H1 (cell line): ENCODE measurements around the gene HOMER3. TPM values are rescaled to one million over a fixed set of nuclear protein-coding genes. Genes with fewer than 3 reads are reported as not detected.

Experiments used
- CTCF ChIA-PET: fragments of 300-600 bp; sonication (Branson Sonifier 250); formaldehyde crosslinking; loops from one replicate; lab custom pipeline; 2021; ENCODE audit not compliant: partially characterized antibody; lab: Charles Lee
- POLR2A ChIA-PET: fragments of 300-600 bp; sonication (Branson Sonifier 250); formaldehyde crosslinking; loops from one replicate; lab custom pipeline; 2021; ENCODE audit warnings: inconsistent platforms; ENCODE audit not compliant: partially characterized antibody; lab: Charles Lee
- DNase-seq, 2 experiments: peaks; one replicate each; pipeline versions ENCODE4 v3.0.0 to v3.0.0-alpha.2; 2010 to 2022; ENCODE audit warnings: low spot score in 2 of 2, low read depth in 1 of 2, mixed read lengths in 1 of 2
- FAIRE-seq: peaks from 2 replicates; lab custom pipeline; 2011; peaks lifted over from hg19 to GRCh38; lab: Jason Lieb, UNC
- H2AFZ ChIP-seq: 2 replicates; pipeline ENCODE4 v1.8.1; 2012; ENCODE audit warnings: low read length, inconsistent platforms
- H2AK5ac ChIP-seq: 2 replicates; pipeline ENCODE4 v1.6.1; 2013; ENCODE audit warnings: low read depth, low read length
- H2BK120ac ChIP-seq: replicated peaks from 2 replicates; pipeline ENCODE3; 2013; ENCODE audit warnings: low read depth, low read length, inconsistent platforms
- H2BK12ac ChIP-seq: 2 replicates; pipeline ENCODE4 v1.6.1; 2013; ENCODE audit warnings: low read depth, low read length
- H2BK15ac ChIP-seq: 2 replicates; pipeline ENCODE4 v1.6.1; 2013; ENCODE audit warnings: low read length
- H2BK20ac ChIP-seq: 2 replicates; pipeline ENCODE4 v1.6.1; 2013; ENCODE audit warnings: low read length
- H2BK5ac ChIP-seq: 2 replicates; pipeline ENCODE4 v1.6.1; 2013; ENCODE audit warnings: low read depth, low read length
- H3K14ac ChIP-seq: 2 replicates; pipeline ENCODE4 v1.6.1; 2013; ENCODE audit warnings: inconsistent platforms; ENCODE audit not compliant: insufficient read length
- H3K18ac ChIP-seq: 2 replicates; pipeline ENCODE4 v1.6.1; 2013; ENCODE audit warnings: low read length; ENCODE audit errors: extremely low read depth
- H3K23ac ChIP-seq: 2 replicates; pipeline ENCODE4 v1.6.1; 2013; ENCODE audit warnings: inconsistent platforms; ENCODE audit not compliant: insufficient read length
- H3K23me2 ChIP-seq: 2 replicates; pipeline ENCODE4 v1.6.1; 2013; ENCODE audit warnings: low read depth, low read length
- H3K27ac ChIP-seq: 2 replicates; pipeline ENCODE4 v1.6.1; 2011; ENCODE audit warnings: low read depth, low read length, inconsistent platforms
- H3K27me3 ChIP-seq, 4 experiments: replicated peaks in 1 of 4; 1 replicate in 1 of 4; 2 replicates in 3 of 4; pipeline versions ENCODE4 v1.6.1 to v1.8.1; 2011 to 2013; ENCODE audit warnings: low read length in 3 of 4, mild to moderate bottlenecking in 3 of 4, inconsistent platforms in 2 of 4, mixed read lengths in 2 of 4, moderate library complexity in 1 of 4; ENCODE audit not compliant: control insufficient read depth in 3 of 4, insufficient read depth in 3 of 4; ENCODE audit errors: extremely low read depth in 1 of 4
- H3K36me3 ChIP-seq, 4 experiments: 2 replicates each; pipeline versions ENCODE4 v1.6.1 to v1.8.1; 2011 to 2013; ENCODE audit warnings: mild to moderate bottlenecking in 4 of 4, low read length in 3 of 4, moderate library complexity in 2 of 4, control low read depth in 1 of 4, inconsistent platforms in 1 of 4; ENCODE audit not compliant: insufficient read depth in 4 of 4, control insufficient read depth in 2 of 4
- H3K4ac ChIP-seq: replicated peaks from 2 replicates; pipeline ENCODE3; 2013; ENCODE audit warnings: low read length, low read depth, mixed read lengths, inconsistent platforms; ENCODE audit not compliant: insufficient read length
- H3K4me1 ChIP-seq, 4 experiments: replicated peaks in 1 of 4; 1 replicate in 1 of 4; 2 replicates in 3 of 4; pipeline versions ENCODE4 v1.6.1 to v1.8.1; 2011 to 2013; ENCODE audit warnings: low read length in 3 of 4, inconsistent platforms in 2 of 4, mixed read lengths in 1 of 4; ENCODE audit not compliant: insufficient read depth in 4 of 4, control insufficient read depth in 3 of 4
- H3K4me2 ChIP-seq, 2 experiments: 2 replicates each; pipeline versions ENCODE4 v1.6.1 to v1.8.1; 2011 to 2013; ENCODE audit warnings: low read depth in 2 of 2, low read length in 2 of 2, control low read depth in 1 of 2, inconsistent platforms in 1 of 2, mild to moderate bottlenecking in 1 of 2; ENCODE audit not compliant: insufficient read depth in 1 of 2
- H3K4me3 ChIP-seq, 4 experiments: fragments of 200-600, 300-600 bp in 1 of 4; sonication (generic), shearing (Covaris generic), sonication (Bioruptor Twin) in 1 of 4; 2 replicates each; pipeline versions ENCODE4 v1.5.1 to v1.8.1; 2011 to 2016; ENCODE audit warnings: low read length in 4 of 4, low read depth in 3 of 4, control low read depth in 2 of 4, inconsistent platforms in 2 of 4, mild to moderate bottlenecking in 2 of 4, mixed read lengths in 1 of 4, moderate library complexity in 1 of 4; ENCODE audit not compliant: insufficient read depth in 2 of 4; ENCODE audit errors: extremely low read depth in 1 of 4
- H3K56ac ChIP-seq: replicated peaks from 2 replicates; pipeline ENCODE3; 2013; ENCODE audit warnings: low read depth, mild to moderate bottlenecking, mixed read lengths, low read length, inconsistent platforms; ENCODE audit not compliant: insufficient read length
- H3K79me1 ChIP-seq: 2 replicates; pipeline ENCODE4 v1.6.1; 2013; ENCODE audit warnings: low read depth, low read length, control low read depth
- H3K79me2 ChIP-seq, 2 experiments: 2 replicates each; pipeline versions ENCODE4 v1.6.1 to v1.8.1; 2012 to 2013; ENCODE audit warnings: low read length in 2 of 2, mild to moderate bottlenecking in 2 of 2, inconsistent platforms in 1 of 2; ENCODE audit not compliant: insufficient read depth in 2 of 2, control insufficient read depth in 1 of 2
- H3K9ac ChIP-seq, 4 experiments: replicated peaks in 1 of 4; 1 replicate in 1 of 4; 2 replicates in 3 of 4; pipeline versions ENCODE4 v1.6.1 to v1.8.1; 2011 to 2013; ENCODE audit warnings: low read depth in 3 of 4, low read length in 3 of 4, control low read depth in 2 of 4, mild to moderate bottlenecking in 2 of 4, moderate library complexity in 2 of 4, inconsistent platforms in 1 of 4; ENCODE audit errors: extremely low read depth in 1 of 4
- H3K9me3 ChIP-seq, 2 experiments: 2 replicates each; pipeline versions ENCODE4 v1.6.1 to v1.8.1; 2012 to 2013; ENCODE audit warnings: mild to moderate bottlenecking in 2 of 2, moderate library complexity in 2 of 2, control low read depth in 1 of 2, inconsistent platforms in 1 of 2, low read depth in 1 of 2, low read length in 1 of 2, mixed read lengths in 1 of 2; ENCODE audit not compliant: insufficient read depth in 2 of 2
- H4K20me1 ChIP-seq, 2 experiments: replicated peaks in 1 of 2; 2 replicates each; pipeline versions ENCODE3 to v1.8.1; 2011 to 2013; ENCODE audit warnings: inconsistent platforms in 2 of 2, low read length in 2 of 2, mild to moderate bottlenecking in 1 of 2; ENCODE audit not compliant: insufficient read depth in 2 of 2, control insufficient read depth in 1 of 2
- H4K5ac ChIP-seq: 2 replicates; pipeline ENCODE4 v1.6.1; 2013; ENCODE audit warnings: low read length, low read depth, mixed read lengths, inconsistent platforms; ENCODE audit not compliant: insufficient read length
- H4K8ac ChIP-seq: 2 replicates; pipeline ENCODE4 v1.8.0; 2013; ENCODE audit warnings: mild to moderate bottlenecking, moderate library complexity, low read length, inconsistent platforms; ENCODE audit not compliant: insufficient read depth; ENCODE audit errors: extremely low read depth
- H4K91ac ChIP-seq: replicated peaks from 2 replicates; pipeline ENCODE3; 2013; ENCODE audit warnings: low read length, mixed read lengths, inconsistent platforms; ENCODE audit not compliant: insufficient read length
- ZNF274 ChIP-seq: IDR thresholded peaks from 2 replicates; pipeline ENCODE4 v1.7.0; 2012; ENCODE audit warnings: low read length, borderline replicate concordance; ENCODE audit errors: extremely low read depth
- WGBS, 2 experiments: shearing (Covaris generic) in 1 of 2; methylation state at CpG; one replicate each; pipeline versions ENCODE4 v1.1.6 to v1.1.7; 2013 to 2015; ENCODE audit warnings: low lambda C conversion rate in 2 of 2, mixed read lengths in 2 of 2, inconsistent platforms in 1 of 2, low coverage in 1 of 2, missing lambda C conversion rate in 1 of 2; ENCODE audit not compliant: insufficient replicate concordance in 2 of 2, insufficient coverage in 1 of 2, insufficient read length in 1 of 2; ENCODE audit errors: extremely low coverage in 1 of 2, missing lambda C conversion rate in 1 of 2; 5-methylcytosine and 5-hydroxymethylcytosine counted together
- polyA plus RNA-seq, 7 experiments: library from polyadenylated mRNA; depleted of rRNA in 3 of 7; stranded (reverse) in 5 of 7; unstranded in 2 of 7; fragments of >200 nt in 5 of 7; fragments of 200-250 nt in 2 of 7; gene quantifications; 1 replicate in 5 of 7; 2 replicates in 1 of 7; 4 replicates in 1 of 7; pipeline versions ENCODE4 v1.2.1 to v1.2.3, GENCODE V29; 2011 to 2013; ENCODE audit warnings: missing spikeins in 2 of 7, mixed read lengths in 2 of 7
- total RNA-seq: library from RNA; stranded (reverse); fragmentation: NEBNext Ultra II Directional; extraction: Animal tissue kit (Norgen Biotek cat#: 25700); gene quantifications from 2 replicates; pipeline ENCODE4 v1.2.1, GENCODE V29; 2021

HOMER3 gene
- total and polyA plus RNA-seq, 2 of the 8 experiments (the other 6 are each of a cell fraction or from before 2014, with no cell fraction given) = 28.3 to 41.6 TPM

GRCh38 chr19:18972851-18973250, 31.8 kb upstream of the HOMER3 start:
- Histone ChIP-seq H4K8ac (no peak overlapping the region), H3K9ac (no peak overlapping the region; a peak in 1 of 7 replicates), H3K79me1 (no peaks in the 10 kb centered on the region), H3K4me3 (no peak overlapping the region), H3K36me3 (no peaks in the 10 kb centered on the region), H3K27ac (no peak overlapping the region), H3K9me3 (no peaks in the 10 kb centered on the region), H3K23me2 (no peaks in the 10 kb centered on the region), H3K18ac (no peak overlapping the region), H2BK12ac (no peak overlapping the region), H2BK15ac (no peak overlapping the region), H3K27me3 (no peaks in the 10 kb centered on the region), H2AFZ (no peak overlapping the region), H4K91ac (no peak overlapping the region), H3K14ac (no peak overlapping the region), H3K4ac (no peak overlapping the region), H3K56ac (no peak overlapping the region), H3K79me2 (no peaks in the 10 kb centered on the region), H4K20me1 (no peaks in the 10 kb centered on the region), H3K23ac (no peak overlapping the region), H2BK120ac (no peak overlapping the region), H4K5ac (no peak overlapping the region), H3K4me1 (no peaks in the 10 kb centered on the region), H2BK5ac (no peak overlapping the region), H2AK5ac (no peak overlapping the region), H2BK20ac (no peak overlapping the region), H3K4me2 (no peak overlapping the region)
- WGBS, 2 experiments = 90% methylated on average over 5 of the region's 5 CpGs; no CpG with 5 or more reads in 1 of the 2 experiments
- ChIA-PET CTCF (interaction anchor here (0.7 to 1.7 kb wide), 3 partner anchors 14 to 76 kb away, joined by 3 to 6 read pairs (median 4); no protein-coding TSS in a partner anchor), POLR2A (interaction anchor here (0.9 to 1.5 kb wide), 3 partner anchors 11 to 19 kb away, joined by 3 to 6 read pairs (median 3); no protein-coding TSS in a partner anchor)
- no peak for TF ChIP-seq ZNF274
- DNase-seq = no peak
- FAIRE-seq = no peak
